Smooth muscle cell of the brain vasculature (primary cell): Measurements from ENCODE around the gene FBN1.

Experiments
- DNase-seq: peaks from one replicate; pipeline ENCODE4 v3.0.0-alpha.2; 2012; ENCODE audit warnings: low read depth, low spot score

FBN1 gene

GRCh38 chr15:48515500-48515899 lies 130.0 kb downstream of the FBN1 start:
- no peak for DNase-seq

DNA sequence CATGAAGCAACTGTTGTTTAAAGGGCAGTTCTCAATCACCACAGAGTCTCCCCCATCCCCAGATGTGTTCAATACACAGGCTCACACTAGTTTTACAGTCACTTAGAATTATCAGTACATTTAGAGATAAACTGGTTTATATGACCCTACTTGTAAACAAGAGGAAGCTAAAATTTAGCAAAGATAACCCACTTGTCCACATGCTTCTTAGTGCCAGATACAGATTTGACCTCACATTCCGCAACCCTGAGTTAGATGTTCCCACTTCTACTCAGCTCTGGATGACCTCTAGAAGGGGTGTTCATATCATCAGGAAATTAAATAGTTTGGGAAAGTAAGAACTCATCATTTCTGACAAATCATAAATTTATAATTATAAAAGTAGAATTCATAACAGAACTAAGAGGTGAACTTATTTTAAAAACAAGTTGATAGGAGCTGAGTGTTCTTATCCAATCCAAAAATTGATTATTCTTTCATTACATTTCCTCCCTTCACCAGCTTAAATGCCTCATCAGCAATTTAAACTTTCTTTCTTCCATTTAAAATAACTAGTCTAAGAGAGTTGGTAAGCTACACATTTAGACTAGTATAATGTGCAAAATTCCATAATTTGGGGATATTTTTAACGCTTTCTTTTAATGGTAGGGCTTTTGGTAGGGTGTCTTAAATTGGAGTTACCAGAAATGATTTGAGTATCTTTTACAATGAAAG lies 131.2 kb downstream of the FBN1 start:
- no peak for DNase-seq

GRCh38 chr15:48510976-48511375 lies 134.5 kb downstream of the FBN1 start:
- DNase-seq = no peak

DNA sequence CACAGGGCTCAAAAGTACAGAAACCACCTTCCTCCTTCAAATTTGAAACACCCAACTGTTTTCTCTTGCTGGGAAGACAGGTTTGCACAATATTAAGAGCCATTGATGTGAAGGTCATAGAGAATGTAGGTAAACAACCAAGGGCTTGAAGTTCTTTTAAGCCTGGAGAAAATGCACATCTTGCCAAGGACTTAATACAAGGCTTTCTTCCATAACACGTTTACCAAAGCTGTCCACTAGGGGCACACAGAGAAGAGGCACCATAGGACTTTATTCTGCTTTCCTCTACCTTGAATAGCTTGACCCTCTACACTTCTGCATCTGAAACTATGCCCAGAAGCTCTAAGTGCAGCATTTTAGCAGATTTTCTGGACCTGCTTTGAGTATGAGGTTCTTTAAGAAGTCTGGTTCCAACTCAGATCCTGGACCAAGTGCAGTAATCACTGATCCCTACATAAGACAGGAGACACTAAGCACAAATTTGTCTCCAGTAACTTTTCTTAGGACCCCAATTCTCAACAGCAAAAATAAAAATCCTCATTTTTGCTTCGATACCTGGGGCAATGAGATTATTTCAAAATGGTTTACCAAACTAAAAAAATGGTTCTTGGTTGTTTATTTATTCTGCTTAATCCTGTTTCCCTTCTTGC lies 138.0 kb downstream of the FBN1 start:
- no peak for DNase-seq

DNA sequence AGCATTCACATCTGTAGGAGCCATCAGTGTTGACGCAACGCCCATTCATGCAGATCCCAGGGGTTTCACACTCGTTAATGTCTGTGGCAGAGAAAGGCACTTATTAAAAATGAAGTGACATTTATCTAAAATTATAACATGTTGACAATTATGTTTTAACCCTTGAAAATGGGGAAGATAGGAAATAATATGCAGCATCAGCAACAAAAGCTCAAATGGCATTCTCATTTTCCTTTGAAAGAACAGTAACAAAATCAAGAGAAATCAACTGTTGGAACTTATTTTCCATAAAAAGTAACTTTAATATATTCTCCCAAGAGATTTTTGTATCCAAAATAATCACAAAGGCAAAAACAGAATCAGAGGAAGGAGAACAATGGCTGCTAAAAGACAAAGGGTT lies 140.4 kb downstream of the FBN1 start:
- no peak for DNase-seq

DNA sequence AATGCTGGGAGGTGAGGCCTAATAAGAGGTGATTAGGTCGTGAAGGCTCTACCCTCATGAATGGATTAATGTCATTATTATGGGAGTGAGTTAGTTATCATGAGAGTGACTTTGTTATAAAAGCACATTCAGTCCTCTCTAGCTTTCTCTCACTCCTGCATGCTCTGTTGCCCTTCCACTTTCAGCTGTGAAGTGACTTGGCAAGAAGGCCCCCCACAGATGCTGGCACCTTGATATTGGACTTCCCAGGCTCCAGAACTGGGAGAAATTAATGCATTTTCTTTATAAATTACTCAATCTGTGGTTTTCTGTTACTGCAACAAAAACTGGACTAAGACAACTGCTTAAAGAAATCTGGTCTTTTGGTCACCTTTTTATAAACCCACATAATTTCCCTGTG lies 144.3 kb downstream of the FBN1 start:
- DNase-seq = no peak

DNA sequence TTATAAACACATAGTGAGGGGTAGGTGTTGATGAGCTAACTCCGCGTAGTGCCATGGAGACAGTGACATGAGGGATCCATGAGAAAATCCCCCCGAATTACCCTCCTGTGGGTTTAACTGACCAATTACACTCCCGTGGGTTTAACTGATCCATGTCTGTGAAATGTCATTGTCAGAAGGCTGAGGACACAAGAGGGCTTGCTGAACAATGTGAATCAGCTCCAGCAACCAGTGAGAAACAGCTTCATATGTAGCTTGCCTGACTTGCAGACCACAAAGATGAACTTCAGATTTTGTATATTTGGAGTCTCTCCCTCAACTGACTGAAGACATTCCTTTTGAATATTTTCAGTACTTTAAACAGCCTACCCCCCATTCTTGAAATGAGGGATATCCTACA lies 144.9 kb downstream of the FBN1 start:
- DNase-seq = no peak

- no peak for DNase-seq
Observed at GRCh38 chr15:48499978-48500377, 145.5 kb downstream of the FBN1 start.

DNA sequence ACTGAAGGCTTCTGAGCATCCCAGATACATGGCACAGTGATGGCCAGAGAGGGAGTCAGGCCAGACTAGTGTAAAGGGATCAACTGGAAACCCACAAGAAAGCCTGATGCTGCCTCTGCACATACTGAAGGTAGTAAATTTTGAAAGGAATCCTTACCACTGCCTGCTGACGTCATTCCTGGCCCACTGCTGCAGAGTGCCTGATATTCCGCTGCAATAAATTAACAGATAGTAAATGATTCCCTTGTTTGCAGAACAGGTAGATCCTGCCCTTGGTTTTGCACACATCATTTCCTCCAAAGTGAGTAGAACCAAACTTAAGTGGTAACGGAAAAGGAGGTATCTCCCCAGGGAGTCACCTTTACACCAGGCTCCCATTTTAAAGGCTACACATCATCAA lies 146.7 kb downstream of the FBN1 start:
- DNase-seq = no peak

- DNase-seq = no peak
Observed at GRCh38 chr15:48494631-48495030, 150.9 kb downstream of the FBN1 start.

- no peak for DNase-seq
Observed at GRCh38 chr15:48493763-48494225, 151.7 kb downstream of the FBN1 start.

DNA sequence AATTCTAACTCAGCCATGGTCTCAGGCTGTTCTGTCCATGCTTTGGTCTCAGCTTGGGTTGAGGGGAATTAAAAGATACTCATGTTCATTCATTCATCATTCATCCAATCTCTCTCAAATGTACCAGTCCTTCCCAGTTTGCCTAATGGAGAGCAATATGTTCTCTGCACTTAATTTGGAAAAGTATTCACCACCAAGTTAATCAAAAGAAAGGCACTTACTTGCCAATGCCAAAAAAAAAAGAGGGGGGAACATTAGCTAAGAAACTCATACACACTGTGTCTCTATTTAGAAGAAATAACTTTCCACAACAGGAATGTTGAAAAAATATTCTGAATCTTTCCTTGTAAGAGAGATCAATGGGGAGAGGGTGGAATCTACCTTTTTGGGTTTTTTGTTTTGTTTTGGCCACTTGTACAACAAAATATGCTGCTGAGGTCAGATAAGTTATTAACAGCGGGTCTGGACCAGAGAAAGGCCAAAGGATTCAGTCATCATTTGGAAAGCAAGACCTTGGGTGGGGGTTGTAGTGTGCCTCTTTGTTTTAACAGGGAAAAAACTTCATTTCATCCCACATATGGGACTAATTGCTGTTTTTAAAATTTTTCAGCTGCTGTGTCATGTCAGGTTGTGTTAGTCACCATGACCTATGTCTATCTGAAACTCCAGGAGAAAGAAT lies 152.3 kb downstream of the FBN1 start:
- DNase-seq = peak; percentile 81

DNA sequence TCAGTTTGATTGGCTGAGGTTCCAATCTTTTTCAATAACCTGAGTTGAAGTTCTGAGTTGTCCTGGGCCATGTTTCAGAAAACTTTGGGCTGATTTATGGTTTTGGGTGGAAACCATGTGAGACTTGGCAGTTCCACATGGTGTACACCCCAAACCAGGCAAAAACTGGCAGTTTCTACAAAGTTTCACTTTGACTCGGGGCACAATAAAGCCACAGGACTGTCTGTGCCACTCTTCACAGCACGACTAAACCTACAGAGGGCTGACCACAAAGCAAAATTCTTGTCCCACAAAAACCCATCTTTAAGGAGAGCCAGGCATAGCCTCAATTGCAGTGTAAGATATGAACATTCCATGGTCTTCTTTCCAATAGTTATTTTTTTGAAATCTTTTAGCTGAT lies 159.3 kb downstream of the FBN1 start:
- DNase-seq = no peak

DNA sequence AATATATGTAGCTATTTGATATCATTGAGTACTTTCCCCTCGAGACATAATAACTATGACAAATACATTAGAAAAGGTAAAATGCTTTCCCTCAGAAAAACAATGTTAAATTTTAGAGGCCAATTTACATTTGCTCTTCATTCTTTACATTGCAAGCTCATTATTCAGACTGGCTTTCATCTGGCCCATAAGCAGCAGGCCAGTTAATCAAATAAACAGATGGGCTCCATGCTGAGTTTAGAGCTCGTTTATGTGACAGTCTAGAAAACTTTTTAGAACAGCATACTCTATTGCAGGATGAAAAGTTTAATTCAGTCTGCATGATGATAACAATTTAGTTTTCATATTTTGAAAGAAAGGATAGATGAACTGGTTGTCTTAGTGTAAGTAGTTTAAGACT lies 163.7 kb downstream of the FBN1 start:
- no peak for DNase-seq

- no peak for DNase-seq
Observed at GRCh38 chr15:48479751-48480150, 165.8 kb downstream of the FBN1 start.

DNA sequence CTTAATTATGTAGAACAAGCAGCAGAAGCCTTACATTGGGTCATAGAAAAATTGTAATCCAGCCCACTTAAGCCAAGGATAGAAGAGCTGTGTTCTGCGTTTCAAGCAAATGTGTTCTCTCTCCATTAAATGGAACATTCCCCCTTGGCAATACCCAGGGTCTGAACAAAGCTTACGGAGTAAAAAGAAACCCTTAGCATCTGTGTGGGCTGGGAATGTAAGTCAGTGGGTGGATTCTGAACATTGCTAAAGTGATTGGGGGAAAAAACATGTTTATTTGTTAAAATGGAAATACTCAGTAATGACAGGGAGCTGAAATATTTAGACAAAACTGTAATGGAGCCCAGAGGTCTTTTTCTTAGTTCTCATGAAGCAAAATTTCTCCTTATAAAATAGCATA lies 166.9 kb downstream of the FBN1 start:
- no peak for DNase-seq

- DNase-seq = no peak
Observed at GRCh38 chr15:48477795-48478360, 167.6 kb downstream of the FBN1 start.

- DNase-seq = no peak
Observed at GRCh38 chr15:48475600-48476395, 169.7 kb downstream of the FBN1 start.

- DNase-seq = no peak
Observed at GRCh38 chr15:48473667-48474066, 171.8 kb downstream of the FBN1 start.

- no peak for DNase-seq
Observed at GRCh38 chr15:48472756-48473155, 172.8 kb downstream of the FBN1 start.

GRCh38 chr15:48471073-48471472 lies 174.4 kb downstream of the FBN1 start:
- no peak for DNase-seq

DNA sequence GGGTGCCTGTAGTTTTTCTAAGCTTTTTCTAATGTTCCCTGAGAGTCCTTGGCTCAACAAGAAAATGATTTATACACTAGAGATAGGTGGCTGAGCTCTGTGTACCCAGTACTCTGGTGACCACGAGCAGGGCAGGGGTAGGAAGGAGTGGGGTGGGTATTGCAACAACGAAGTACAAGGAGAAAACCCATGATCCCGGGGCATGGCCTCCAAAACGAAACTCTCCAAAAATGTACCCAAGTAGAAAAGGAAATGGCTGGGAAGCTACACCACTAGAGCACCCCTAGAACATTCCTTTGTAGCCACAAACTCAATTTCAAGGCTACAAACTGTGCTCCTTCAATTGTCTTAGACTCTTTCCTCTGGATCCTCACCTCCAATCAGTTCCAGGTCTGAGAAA lies 175.4 kb downstream of the FBN1 start:
- DNase-seq = no peak
